ENCODE measurements around the gene PROSER3. TPM values are rescaled to one million over a fixed set of nuclear protein-coding genes. Genes with fewer than 3 reads are reported as not detected.

PROSER3 gene
- polyA plus RNA-seq, 3 donors: 1.8 to 14.7 (median 2.9) TPM

DNA sequence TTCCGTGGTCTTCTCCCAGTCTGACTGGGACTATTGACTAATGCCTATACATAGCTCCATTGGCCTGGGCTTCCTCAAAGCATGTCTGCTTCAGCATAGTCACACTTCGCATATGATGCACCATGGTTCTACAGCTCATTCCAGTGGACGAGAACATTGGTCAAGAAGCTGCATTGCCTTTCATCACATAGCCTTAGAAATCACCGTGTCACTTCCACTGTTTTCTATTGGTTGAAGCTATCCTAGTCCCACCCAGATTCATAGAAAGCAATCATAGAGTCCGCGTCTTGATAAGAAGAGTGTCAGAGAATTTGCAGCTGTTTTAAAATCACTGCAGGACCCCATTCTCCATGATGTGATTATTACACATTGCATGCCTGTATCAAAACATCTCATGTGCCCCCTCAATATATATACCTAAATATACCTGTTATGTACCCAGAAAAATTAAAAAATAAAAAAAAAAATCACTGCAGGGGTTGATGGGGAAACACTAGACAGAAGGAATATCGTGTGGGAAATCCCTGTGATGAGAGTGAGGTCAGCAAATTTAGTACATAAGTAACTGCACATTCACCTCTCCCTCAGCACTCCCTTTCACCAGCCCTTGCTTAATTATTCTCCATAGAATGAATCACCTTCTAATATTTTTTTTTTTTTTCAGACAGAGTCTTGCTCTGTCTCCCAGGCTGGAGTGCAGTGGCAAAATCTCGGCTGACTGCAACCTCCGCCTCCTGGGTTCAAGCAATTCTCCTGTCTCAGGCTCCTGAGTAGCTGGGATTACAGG lies 15.2 kb downstream of the PROSER3 start:
- peaks cover 23% of the 10 kb centered on the region for H3K4me1 Mint-ChIP-seq
- Histone ChIP-seq H3K9ac (ENCODE audit: insufficient read depth, low read length, poor library complexity, severe bottlenecking) (no peak overlapping the region), H4K20me1 (ENCODE audit: insufficient read depth, low read length) (no peaks in the 10 kb centered on the region), H3K4me2 (replicated peaks; ENCODE audit: extremely low read depth, low read length, poor library complexity, severe bottlenecking) (no peak overlapping the region), H2AFZ (ENCODE audit: insufficient read depth, low read depth, low read length, poor library complexity, severe bottlenecking) (no peak overlapping the region), H3K27me3 (ENCODE audit: control insufficient read depth in 2 of 2, insufficient read depth in 2 of 2, low read length in 2 of 2) (no peaks in the 10 kb centered on the region), H3K79me2 (ENCODE audit: insufficient read depth, low read length) (peaks cover 20% of the 10 kb centered on the region), H3K4me3 (replicated peaks in 1 of 3; ENCODE audit: low read depth in 2 of 3, low read length in 3 of 3) (no peak overlapping the region), H3K36me3 (replicated peaks in 1 of 2; ENCODE audit: control insufficient read depth in 1 of 2, insufficient read depth in 2 of 2, low read length in 2 of 2) (no peaks in the 10 kb centered on the region), H3K4me1 (ENCODE audit: control insufficient read depth in 1 of 2, insufficient read depth in 2 of 2, low read length in 2 of 2) (peaks cover 14 to 19% of the 10 kb centered on the region in 2 donors), H3K9me3 (replicated peaks in 1 of 2; ENCODE audit: control insufficient read depth in 1 of 2, insufficient read depth in 1 of 2, low read length in 2 of 2) (no peaks in the 10 kb centered on the region), H3K27ac (ENCODE audit: low read depth in 1 of 2, low read length in 2 of 2) (no peak overlapping the region)
- H3K27ac Mint-ChIP-seq: peak overlapping the region in 1 of 7 donors; percentile 50
- no peak overlapping the region for H3K4me3 Mint-ChIP-seq
- TF ChIP-seq, protein P1, sequence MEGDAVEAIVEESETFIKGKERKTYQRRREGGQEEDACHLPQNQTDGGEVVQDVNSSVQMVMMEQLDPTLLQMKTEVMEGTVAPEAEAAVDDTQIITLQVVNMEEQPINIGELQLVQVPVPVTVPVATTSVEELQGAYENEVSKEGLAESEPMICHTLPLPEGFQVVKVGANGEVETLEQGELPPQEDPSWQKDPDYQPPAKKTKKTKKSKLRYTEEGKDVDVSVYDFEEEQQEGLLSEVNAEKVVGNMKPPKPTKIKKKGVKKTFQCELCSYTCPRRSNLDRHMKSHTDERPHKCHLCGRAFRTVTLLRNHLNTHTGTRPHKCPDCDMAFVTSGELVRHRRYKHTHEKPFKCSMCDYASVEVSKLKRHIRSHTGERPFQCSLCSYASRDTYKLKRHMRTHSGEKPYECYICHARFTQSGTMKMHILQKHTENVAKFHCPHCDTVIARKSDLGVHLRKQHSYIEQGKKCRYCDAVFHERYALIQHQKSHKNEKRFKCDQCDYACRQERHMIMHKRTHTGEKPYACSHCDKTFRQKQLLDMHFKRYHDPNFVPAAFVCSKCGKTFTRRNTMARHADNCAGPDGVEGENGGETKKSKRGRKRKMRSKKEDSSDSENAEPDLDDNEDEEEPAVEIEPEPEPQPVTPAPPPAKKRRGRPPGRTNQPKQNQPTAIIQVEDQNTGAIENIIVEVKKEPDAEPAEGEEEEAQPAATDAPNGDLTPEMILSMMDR (IDR thresholded peaks at IDR 0.05): no peak
- H3K9me3 Mint-ChIP-seq: peaks cover 0 to 2% (median 0%) of the 10 kb centered on the region in 7 donors
- H3K36me3 Mint-ChIP-seq: peaks cover 6 to 14% of the 10 kb centered on the region in 2 donors
- peak in 2 of 3 donors; percentile 20 to 71 for DNase-seq
- 100% methylated on average over 2 of the region's 9 CpGs for WGBS (ENCODE audit: insufficient coverage)
- intact Hi-C loops (cut with micrococcal nuclease): loop anchor here in 1 of 2 donors (10.0 kb wide), 2 partner anchors 102 to 282 kb away; partner anchors contain the start of genes THAP8 and WDR62
- peaks cover 0 to 5% (median 4%) of the 10 kb centered on the region in 3 donors for H3K27me3 Mint-ChIP-seq (ENCODE audit: low read depth in 3 of 3)

DNA sequence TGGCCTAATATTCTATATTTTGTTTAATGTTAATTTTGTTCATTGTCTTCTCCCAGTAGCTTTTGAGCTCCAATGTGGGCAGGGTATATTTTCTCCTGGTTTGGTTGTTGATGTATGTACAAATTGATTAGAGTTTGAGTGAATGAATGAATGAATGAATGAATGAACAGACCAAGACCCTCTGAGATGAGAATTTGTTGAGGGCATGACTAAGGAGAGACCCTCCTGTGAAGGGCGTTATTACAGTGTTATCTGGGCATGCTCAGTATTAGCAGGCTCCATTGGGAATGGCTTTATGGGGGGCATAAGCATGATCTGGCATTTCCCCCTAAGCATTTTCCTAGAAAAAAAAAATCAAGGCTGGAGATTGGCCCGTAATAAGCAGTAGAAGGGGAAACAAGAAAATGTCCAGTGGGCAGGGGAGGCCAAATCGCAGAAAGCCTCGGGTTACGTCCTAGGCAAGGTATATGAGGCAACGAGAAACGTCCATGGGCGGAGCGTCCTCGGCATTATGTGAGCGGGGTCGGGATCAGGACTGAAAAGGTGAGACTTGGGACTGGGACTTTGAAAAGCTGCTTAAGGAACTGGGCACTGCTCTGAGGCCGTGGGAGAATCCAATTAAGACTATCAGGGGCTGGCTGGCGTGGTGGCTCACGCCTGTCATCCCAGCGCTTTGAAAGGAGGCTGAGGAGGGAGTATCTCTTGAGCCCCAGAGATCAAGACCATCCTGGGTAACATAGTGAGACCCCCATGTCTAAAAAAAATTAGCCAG lies 16.5 kb downstream of the PROSER3 start:
- Histone ChIP-seq H3K9ac (ENCODE audit: insufficient read depth, low read length, poor library complexity, severe bottlenecking) (no peak overlapping the region), H3K4me2 (replicated peaks; ENCODE audit: extremely low read depth, low read length, poor library complexity, severe bottlenecking) (peak overlapping the region; percentile 87), H3K9me3 (replicated peaks in 1 of 2; ENCODE audit: control insufficient read depth in 1 of 2, insufficient read depth in 1 of 2, low read length in 2 of 2) (no peaks in the 10 kb centered on the region), H3K27me3 (ENCODE audit: control insufficient read depth in 2 of 2, insufficient read depth in 2 of 2, low read length in 2 of 2) (no peaks in the 10 kb centered on the region), H3K4me3 (replicated peaks in 1 of 3; ENCODE audit: low read depth in 2 of 3, low read length in 3 of 3) (peak overlapping the region in 2 of 3 experiments; percentile 3 to 80), H3K4me1 (ENCODE audit: control insufficient read depth in 1 of 2, insufficient read depth in 2 of 2, low read length in 2 of 2) (peaks cover 14 to 19% of the 10 kb centered on the region in 2 donors), H4K20me1 (ENCODE audit: insufficient read depth, low read length) (no peaks in the 10 kb centered on the region), H2AFZ (ENCODE audit: insufficient read depth, low read depth, low read length, poor library complexity, severe bottlenecking) (peak overlapping the region; percentile 70), H3K36me3 (replicated peaks in 1 of 2; ENCODE audit: control insufficient read depth in 1 of 2, insufficient read depth in 2 of 2, low read length in 2 of 2) (peaks cover 0 to under 1% of the 10 kb centered on the region in 2 donors), H3K79me2 (ENCODE audit: insufficient read depth, low read length) (peaks cover 20% of the 10 kb centered on the region), H3K27ac (ENCODE audit: low read depth in 1 of 2, low read length in 2 of 2) (no peak overlapping the region)
- intact Hi-C loops (cut with micrococcal nuclease): loop anchor here in 1 of 2 donors (5.0 to 10.0 kb wide), 3 partner anchors 32 to 280 kb away; partner anchors contain the start of genes IGFLR1, THAP8 and WDR62
- H3K27me3 Mint-ChIP-seq (ENCODE audit: low read depth in 3 of 3): peaks cover 0 to 5% (median 4%) of the 10 kb centered on the region in 3 donors
- TF ChIP-seq, protein P1 (IDR thresholded peaks at IDR 0.05): no peak
- peaks cover 0 to 2% (median 0%) of the 10 kb centered on the region in 7 donors for H3K9me3 Mint-ChIP-seq
- WGBS (ENCODE audit: insufficient coverage): 66% methylated on average over 15 of the region's 16 CpGs
- peaks cover 23% of the 10 kb centered on the region for H3K4me1 Mint-ChIP-seq
- peak overlapping the region in 2 of 7 donors; percentile 67 to 80 for H3K27ac Mint-ChIP-seq
- H3K36me3 Mint-ChIP-seq: peaks cover 8 to 12% of the 10 kb centered on the region in 2 donors
- DNase-seq: no peak
- peak overlapping the region; percentile 84 to 85 for H3K4me3 Mint-ChIP-seq

Data from CD14-positive monocyte (primary cell).